GM18520 (cell line): ENCODE results near the gene PSMB10.
A peak's percentile ranks its signal among the peaks of the same experiment; 100 is the strongest.
"Not testable (repeated sequence)": the region's sequence is repeated elsewhere in the genome, so short reads cannot be mapped to it uniquely, and the experiment has no call there.

Experiments
- ATAC-seq: cut with Tn5 transposase; IDR thresholded peaks from one replicate; pipeline ENCODE4 v1.9.1; 2021; ENCODE audit not compliant: unreplicated experiment

Gene PSMB10

DNA sequence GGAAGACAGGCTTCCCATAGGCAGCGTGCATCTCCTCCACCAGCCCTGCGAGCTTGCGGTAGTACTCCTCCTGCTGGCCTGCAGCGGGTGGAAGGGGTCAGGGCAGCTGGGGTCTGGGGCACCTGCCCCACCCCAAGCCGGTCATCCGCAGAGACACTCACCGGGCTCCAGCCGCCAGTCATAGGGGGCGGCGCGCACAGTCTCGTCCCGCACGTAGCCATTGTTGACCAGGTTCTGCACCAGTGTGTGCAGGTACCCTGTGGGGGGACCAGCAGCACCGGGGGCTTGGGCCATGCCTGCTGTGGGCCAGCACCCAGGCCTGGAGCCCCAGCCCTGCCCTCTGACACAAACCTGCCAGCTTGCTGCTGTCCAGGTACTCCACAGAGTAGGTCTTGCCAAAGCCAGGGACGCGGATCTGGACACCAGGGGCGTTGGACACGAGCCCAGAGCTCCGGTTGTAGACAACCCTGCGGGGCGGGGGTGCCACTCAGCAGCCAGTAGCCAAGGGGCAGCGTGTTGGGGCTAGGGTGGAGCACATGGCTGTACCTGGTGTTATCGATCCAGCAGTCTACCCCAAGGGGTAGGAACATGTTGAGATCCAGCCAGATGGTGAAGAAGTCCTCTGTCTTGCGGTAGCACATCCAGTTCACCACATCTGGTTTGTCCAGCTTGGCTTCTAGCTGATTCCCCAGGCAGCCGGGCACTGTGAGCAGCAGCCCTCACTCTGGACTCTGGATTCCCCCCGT lies 6.0 kb upstream of the PSMB10 start:
- ATAC-seq: no peak

DNA sequence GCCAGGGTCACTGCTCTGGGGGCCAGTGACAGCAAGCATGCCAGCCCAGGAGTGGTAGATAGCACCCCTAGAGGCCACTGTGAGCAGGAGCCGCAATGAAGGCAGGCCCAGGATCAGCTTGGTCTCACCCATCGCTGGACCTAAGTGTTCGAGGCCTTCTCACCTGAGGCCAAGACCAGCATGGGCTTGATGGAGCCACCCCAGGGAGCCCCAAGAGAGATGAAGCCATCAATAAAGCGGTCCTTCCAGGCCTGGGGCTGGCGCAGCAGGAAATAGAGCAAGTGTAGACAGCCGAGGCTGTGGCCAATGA lies 5.5 kb upstream of the PSMB10 start:
- no peak for ATAC-seq

GRCh38 chr16:67941469-67942199 lies 5.0 kb upstream of the PSMB10 start:
- no peak for ATAC-seq

DNA sequence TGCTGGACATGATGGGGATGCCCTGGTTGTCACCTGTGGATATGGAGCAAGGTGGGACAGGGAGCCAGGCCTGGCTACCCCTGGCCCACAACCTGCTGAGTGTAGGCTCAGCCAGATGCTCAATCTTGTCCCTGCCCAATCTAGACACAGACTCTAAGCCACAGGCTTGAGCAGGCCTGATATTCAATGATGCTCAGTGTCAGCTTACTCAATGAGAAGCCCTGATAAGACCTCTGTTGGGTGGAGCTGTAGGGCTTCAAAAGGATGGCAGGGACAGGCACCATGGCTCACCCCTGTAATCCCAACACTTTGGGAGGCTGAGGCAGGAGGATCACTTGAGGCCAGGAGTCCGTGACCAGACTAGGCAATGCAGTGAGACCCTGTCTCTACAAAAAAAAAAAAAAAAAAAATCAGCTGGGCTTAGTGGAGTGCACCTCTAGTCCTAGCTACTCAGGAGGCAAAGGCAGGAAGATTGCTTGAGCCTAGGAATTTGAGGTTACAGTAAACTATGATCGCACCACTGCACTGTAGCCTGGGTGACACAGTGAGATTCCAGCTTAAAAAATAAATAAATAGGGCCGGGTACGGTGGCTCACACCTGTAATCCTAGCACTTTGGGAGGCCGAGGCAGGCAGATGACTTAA lies 3.9 kb upstream of the PSMB10 start:
- no peak for ATAC-seq

DNA sequence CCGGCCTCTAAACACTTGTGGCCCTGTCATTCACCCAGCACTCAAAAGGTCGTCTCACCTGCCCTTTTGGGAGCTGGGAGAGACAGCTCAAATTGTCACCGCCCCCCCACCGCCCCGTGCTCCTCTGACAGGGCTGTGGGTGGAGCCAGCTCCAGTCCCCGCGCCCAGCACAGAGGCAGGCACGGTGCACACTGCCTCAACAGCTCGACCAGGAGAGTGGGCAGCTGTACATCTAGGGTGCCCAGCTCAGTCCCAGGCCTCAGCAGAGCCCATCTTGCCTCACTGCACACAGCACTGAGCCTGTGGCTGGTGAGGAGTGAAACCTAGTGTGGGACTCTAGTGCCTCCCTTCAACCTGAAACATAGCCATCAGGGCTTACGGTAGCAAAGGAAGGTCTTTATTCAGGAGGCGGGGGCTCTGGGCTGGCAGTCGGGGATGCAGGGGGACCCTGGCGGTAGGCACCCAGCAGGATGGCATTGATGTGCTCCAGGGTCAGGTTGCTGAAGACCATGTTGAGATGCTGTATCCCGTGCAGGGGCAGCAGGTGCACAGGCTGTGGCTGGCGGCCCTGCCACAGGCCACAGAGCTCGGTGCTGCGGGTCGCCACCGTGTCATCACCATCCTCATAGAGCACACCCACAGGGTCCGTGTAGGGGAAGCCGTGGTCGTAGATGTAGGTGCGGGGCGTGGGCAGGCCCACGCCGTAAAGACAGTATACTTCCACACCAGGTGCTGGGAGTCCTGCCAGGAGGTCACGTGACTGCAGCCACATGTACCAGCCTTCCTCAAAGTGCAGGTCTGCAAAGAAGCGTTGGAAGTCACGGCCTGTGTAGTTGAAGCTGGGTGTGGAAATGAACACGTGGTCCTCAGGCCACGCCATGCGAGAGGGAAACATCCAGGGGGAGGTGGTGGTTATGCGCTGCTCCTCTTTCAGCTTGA lies 3.1 kb upstream of the PSMB10 start:
- ATAC-seq: no peak

- not testable (repeated sequence) for ATAC-seq
Measured at GRCh38 chr16:67937713-67938112, 1.1 kb upstream of the PSMB10 start.

GRCh38 chr16:67936880-67937605 lies 393 bp upstream of the PSMB10 start:
- ATAC-seq: peak; percentile 47

GRCh38 chr16:67935402-67936123 lies 1.1 kb downstream of the PSMB10 start:
- peak; percentile 93 for ATAC-seq

DNA sequence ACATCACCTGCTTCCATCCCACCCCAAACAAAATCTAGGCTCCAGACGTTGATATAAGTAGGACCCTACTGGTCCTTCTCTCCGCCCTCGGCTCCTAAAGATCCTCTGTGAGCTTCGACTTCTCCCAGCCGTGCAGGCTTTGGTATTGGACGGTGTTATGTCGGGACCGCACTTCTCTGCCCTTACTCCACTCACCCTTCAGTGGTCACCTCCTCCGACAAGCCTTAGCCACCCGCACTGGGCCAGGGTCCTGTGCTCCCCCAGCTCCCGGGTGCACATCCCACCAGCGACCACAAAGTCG lies 1.6 kb downstream of the PSMB10 start:
- no peak for ATAC-seq

- no peak for ATAC-seq
Measured at GRCh38 chr16:67934306-67935100, 2.1 kb downstream of the PSMB10 start.

DNA sequence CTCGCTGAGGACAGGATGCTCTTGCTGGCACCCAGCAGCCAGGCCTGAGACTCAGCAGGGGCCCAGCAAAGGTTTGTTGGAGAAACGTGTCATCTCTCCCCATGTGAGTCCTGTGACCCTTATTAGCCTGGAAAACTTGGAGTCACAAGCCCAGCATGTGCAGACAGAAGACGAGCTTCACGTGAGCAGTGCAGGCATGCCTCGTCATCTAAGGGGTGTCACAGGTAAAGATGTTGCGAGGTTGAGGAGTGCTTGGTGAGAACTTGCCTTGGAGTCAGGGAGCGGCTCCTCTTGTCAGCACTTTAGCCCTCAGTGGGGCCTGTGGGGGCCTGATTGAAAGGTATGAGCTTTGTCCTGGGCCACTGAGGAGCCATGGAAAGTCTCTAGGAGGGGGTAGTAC lies 2.8 kb downstream of the PSMB10 start:
- ATAC-seq: no peak

GRCh38 chr16:67932462-67932840 lies 4.2 kb downstream of the PSMB10 start:
- ATAC-seq: no peak

GRCh38 chr16:67931712-67932461 lies 4.8 kb downstream of the PSMB10 start, which contains the start of gene CTRL:
Gene CTRL (minus strand): TSS chr16:67931862. CDS start chr16:67931852, 10 bp downstream.
- no peak for ATAC-seq

GRCh38 chr16:67930678-67931211 lies 5.9 kb downstream of the PSMB10 start:
- ATAC-seq: no peak

DNA sequence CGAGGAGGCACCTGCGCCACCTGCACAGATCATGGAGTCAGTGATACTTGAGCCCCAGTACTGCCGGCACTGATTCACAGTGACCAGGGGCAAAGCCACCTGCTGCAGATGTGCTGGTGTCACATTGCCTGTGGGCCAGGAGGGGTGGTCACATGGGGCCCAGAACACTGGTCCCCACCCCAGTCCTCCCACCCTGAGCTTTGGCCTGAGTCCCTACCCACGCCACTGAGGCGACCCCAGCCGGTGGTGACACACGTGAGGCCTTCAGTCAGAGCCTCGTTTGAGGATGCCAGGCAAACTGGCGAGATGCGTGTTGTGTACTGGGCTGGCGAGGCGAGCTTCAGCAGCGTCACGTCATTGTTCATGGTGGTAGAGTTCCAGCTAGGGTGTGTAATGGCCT lies 6.5 kb downstream of the PSMB10 start:
- no peak for ATAC-seq

DNA sequence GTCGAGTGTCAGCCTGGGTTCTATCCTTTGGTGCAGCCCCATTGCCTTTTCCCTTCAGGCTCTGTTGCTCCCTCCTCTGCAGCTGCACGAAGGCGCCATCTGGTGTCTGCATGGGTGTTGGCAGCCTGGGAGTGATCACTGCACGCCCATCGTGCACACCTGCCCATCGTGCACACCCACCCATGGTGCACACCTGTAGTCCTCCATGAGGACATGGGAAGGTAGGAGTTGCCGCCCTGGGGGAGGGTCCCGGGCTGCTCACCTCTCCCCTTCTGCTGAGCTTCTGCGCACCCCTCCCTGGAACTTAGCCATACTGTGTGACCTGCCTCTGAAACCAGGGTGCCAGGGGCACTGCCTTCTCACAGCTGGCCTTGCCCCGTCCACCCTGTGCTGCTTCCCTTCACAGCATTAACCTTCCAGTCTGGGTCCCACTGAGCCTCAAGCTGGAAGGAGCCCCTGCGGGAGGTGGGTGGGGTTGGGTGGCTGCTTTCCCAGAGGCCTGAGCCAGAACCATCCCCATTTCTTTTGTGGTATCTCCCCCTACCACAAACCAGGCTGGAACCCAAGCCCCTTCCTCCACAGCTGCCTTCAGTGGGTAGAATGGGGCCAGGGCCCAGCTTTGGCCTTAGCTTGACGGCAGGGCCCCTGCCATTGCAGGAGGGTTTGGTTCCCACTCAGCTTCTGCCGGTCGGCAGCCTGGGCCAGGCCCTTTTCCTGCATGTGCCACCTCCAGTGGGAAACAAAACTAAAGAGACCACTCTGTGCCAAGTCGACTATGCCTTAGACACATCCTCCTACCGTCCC lies 7.9 kb downstream of the PSMB10 start:
- no peak for ATAC-seq

GRCh38 chr16:67928147-67928546 lies 8.5 kb downstream of the PSMB10 start:
- ATAC-seq: no peak
